Activated CD4-positive, CD25-positive, alpha-beta regulatory T cell (primary cell): ENCODE measurements around the gene LCN15.
"Not testable (repeated sequence)": the region's sequence is repeated elsewhere in the genome, so short reads cannot be mapped to it uniquely, and the experiment has no call there.

Experiments used
- DNase-seq, 4 experiments: peaks; one replicate each; lab custom pipeline; 2025; lab: John Stamatoyannopoulos, UW

The LCN15 gene

DNA sequence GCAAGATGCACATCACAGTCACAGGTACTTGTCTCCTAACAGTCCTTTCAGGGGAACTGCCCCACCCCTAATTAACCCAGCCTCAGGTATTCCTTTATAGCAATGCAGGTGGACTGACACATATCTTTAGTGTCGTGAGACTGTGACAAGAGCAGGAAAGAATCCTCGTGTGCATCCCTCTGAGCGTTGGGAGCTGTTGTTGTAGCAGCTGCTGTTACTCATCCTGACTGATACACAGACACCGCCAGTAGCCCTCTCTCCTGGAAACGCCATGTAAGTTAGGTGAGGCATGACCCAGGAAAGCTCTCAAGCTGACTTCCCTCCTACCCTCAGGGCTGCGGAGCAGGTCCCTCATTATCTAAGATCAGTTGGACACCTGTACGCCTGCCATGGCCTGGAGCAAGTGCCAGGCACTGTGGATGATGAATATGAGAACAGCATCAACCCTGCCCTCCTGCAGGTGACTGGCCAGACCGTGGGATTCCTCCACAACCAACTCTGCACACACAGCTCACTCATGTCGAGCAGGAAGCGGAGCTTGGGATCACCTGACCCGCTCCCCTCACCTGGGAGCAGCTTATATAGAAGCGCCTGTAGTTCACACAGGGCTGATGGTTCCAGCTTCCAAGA is 10.2 kb upstream of the LCN15 start:
- DNase-seq = no peak

GRCh38 chr9:136773386-136774044 is 9.2 kb upstream of the LCN15 start:
- DNase-seq = no peak

DNA sequence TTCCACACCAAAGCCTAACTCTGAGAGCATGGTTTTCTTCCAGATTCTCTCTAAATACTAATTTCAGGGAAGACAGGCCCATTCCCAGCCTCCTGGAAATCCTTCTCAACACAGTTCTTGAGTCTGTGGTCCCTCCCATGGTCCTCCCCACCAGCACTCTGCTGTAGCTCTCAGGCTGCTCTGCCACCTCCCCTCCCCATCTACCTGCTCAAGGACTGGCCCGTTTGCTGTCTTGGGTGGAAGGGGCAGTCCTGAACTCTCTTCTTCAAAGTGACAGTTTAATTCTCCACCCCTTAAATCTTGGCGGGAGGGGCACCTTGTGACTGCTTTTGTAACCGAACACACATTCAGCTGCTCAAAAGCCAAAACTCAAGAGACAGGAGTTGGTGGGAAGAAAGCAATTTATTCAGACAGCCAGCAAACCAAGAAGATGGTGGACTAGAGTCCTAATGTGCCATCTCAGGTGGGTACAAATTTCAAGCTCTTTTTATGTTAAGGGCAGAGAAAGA is 7.6 kb upstream of the LCN15 start:
- DNase-seq = no peak

- DNase-seq = peak in 2 of 4 experiments; percentile 14 to 30
These were observed 5.4 kb upstream of the LCN15 start for GRCh38 chr9:136769710-136770191.

GRCh38 chr9:136766410-136767120 is 2.2 kb upstream of the LCN15 start:
- DNase-seq = peak in 3 of 4 experiments; percentile 31 to 40 (median 35)

GRCh38 chr9:136765745-136766409 is 1.6 kb upstream of the LCN15 start:
- DNase-seq = not testable (repeated sequence)

DNA sequence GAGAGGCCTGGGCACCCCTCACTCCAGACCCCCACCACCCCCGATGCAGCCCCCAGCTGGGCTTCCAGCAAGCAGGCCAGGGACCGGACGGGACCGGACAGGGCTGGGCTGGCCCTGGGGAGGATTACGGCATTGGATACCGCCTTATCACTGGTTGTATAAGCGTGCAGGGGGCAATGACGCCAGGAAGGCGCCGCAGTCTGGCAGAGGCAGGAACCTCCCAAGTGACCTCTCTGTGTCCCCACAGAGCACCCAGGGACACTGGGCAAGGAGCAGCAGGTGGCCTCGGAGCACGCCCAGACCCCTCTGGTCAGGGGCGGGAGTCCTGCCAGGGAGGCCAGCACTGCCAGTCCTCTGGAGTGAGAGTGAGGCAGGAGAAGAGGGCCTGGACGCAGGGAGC is 723 bp upstream of the LCN15 start:
- DNase-seq = no peak

DNA sequence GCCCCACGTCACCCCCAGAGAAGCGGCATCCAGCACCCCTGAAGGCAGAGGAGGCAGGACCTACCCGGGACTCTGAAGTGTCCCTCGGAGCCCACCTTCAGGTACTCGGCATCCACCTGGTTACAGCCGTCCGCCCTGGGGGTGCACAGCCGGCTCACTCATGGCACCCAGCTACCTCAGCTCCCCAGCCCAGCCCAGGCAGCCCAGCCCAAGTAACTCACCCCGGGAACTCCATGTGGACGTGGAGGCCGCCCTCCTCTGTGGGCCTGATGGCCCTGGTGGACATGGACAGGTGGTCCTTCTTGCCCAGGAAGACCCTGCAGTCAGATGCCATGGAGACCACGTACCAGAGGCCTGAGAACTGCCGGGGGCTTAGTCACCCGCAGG is 676 bp downstream of the LCN15 start:
- no peak for DNase-seq

DNA sequence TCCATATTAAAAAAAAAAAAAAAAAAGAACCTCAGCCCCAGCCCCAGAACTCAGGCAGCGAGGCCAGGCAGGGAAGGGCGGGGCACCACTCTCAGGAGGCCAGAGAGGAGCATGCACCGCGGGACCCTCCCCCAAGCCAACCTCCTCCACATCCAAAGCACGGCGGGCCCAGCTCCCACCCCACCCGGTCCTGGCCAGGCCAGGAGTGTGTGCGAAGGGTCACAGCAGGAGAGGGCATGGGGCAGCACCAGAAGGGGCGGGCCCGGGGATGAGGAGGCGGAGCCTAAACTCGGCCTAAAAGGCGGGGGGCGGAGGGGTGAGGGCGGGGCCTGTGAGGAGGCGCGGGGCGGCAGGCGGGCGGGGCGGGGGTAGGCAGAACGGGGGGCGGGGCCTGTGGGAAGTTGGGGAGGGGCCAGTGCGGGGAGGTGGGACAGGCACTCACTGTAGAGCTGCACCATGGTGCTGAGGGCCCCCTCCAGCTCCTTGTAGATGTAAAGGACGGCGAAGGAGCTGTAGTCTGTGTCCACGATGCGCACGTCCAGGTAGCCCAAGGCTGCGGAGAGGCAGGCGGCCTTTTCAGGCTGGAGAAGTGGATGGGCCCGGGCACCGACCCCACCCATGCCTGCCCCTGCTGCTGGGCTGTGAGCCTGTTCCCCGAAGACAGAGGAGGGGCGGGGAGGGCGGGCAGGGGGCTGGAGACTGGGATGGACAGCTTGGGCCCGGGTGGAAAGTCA is 1.2 kb downstream of the LCN15 start:
- peak in 1 of 4 experiments; percentile 15 for DNase-seq

GRCh38 chr9:136762221-136762691 is 2.1 kb downstream of the LCN15 start:
- no peak for DNase-seq

DNA sequence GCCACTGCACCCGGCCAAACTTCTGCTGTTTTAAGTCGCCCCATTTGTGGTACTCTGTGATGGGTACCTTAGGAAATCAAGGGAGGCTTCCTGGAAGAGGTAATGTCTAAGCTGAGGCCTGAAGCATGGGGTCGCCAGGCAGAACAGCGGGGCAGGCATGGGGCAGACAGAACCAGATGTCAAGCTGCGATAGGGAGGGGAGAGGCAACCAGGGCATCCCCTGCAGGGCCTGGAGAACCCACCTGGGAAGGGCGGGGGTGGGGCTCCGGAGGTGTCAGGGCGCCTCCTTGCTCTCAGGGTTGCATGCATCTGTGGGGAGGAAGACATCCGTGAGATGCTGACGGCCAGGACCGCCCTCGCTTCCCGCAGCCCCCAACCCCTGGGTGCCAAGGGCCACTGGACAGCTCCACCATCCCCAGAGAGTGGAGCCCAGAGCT is 2.8 kb downstream of the LCN15 start:
- DNase-seq = no peak

GRCh38 chr9:136760834-136761544 is 3.3 kb downstream of the LCN15 start:
- not testable (repeated sequence) for DNase-seq

DNA sequence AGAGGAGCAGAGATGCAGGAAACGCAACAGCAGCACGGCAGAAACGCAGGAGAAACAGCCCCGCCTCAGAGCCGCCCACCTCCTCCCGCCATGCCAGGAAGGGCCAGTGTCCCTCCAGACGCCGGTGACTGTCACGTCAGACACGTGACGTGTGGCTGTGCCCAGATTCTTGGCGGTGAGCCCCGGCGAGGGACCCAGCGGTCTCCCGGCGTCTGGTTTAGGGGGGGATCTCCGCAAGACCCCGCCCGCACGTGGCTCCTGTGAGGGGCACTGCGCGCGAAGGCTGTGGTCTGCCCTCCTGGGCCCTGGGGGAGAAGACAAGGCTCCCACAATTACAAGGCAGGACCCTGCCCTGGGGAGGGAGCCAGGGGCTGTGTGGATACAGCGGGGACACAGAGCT is 3.9 kb downstream of the LCN15 start:
- no peak for DNase-seq

- no peak for DNase-seq
These were observed 4.6 kb downstream of the LCN15 start for GRCh38 chr9:136759436-136760325.

DNA sequence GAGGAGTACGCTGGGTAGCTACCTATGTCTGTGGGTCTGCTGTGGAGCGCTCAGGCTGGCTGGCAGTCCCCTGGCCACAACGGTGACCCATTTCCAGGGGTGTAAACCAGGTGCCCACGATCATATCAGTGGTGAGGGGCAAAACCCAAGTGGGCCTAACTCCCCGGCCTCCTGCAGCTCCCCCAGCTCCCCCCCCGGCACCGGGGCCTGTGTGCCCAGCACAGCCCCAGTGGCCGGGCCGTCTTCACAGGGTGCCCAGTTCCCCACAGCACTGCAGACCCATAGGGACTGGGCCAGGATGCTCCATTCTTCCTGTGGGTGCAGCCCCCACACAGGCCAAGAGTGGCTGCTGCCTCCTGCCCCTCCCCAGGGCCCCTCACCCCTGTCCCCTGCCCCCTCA is 5.3 kb downstream of the LCN15 start:
- DNase-seq = no peak

- DNase-seq = no peak
These were observed 6.6 kb downstream of the LCN15 start for GRCh38 chr9:136757751-136758140.

DNA sequence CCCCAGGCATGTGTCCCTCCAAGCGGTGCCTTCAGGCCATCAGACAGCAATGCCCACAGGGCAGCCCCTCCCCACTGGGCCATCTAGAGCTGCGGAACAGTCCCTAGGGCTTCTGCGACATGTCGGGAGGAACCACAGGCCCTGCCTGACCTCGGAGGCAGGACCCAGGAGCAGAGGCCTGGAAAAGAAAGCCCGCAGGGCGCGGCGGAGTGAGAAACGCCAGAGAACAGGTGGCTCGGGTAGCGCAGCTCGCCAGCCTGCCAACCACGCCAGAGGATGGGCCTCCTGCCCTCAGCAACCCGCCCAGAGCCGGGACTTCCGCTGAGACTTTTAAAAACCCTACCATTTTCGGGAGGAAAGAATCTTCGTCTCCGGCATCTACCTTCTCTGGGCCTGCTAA is 7.0 kb downstream of the LCN15 start:
- DNase-seq = no peak

DNA sequence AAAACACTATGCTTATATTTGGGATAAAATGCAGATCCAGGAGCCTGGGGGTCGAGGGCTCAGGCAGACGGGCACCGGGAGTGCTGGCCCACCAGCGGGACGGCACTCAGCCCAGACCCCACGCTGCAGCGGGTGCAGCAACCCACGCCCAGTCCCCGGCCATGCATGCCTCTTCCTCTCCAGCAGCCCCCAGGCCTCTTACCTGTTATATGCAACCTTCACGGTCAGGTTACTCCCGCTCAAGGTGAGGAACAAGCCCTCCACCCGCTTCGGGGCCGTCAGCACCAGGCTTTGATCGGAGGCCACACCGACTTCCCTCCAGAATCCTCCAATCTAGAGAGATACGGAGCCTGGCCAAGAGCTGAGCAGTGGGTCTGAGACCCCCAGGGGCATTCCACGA is 7.5 kb downstream of the LCN15 start:
- no peak for DNase-seq

DNA sequence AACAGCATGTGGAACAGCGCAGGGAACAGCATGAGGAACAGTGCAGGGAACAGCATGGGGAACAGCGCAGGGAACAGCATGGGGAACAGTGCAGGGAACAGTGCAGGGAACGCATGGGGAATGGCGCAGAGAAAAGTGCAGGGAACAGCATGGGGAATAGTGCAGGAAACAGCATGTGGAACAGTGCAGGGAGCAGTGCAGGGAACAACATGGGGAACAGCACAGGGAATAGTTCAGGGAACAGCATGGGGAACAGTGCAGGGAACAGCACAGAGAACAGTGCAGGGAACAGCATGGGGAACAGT is 8.2 kb downstream of the LCN15 start:
- no peak for DNase-seq
